ENCODE data around the gene ESM1. TPM values are rescaled to one million over a fixed set of nuclear protein-coding genes. Genes with fewer than 3 reads are reported as not detected.

Gene ESM1
- total RNA-seq, 1 donor from 2014 or later = 0.29 TPM

GRCh38 chr5:54944364-54944763 is 41.0 kb downstream of the ESM1 start:
- no peak for DNase-seq (ENCODE audit: extremely low spot score, unreplicated experiment)
- H3K4me1 Mint-ChIP-seq (ENCODE audit: unreplicated experiment) = no peaks in the 10 kb centered on the region
- H3K27me3 Mint-ChIP-seq = peaks cover 2% of the 10 kb centered on the region
- H3K9me3 Mint-ChIP-seq = no peaks in the 10 kb centered on the region
- no peak overlapping the region for H3K4me3 Mint-ChIP-seq
- no peak overlapping the region for H3K27ac Mint-ChIP-seq
- peak; percentile 81 for TF ChIP-seq CTCF (conservative IDR thresholded peaks at IDR 0.05)
- no peaks in the 10 kb centered on the region for H3K36me3 Mint-ChIP-seq

DNA sequence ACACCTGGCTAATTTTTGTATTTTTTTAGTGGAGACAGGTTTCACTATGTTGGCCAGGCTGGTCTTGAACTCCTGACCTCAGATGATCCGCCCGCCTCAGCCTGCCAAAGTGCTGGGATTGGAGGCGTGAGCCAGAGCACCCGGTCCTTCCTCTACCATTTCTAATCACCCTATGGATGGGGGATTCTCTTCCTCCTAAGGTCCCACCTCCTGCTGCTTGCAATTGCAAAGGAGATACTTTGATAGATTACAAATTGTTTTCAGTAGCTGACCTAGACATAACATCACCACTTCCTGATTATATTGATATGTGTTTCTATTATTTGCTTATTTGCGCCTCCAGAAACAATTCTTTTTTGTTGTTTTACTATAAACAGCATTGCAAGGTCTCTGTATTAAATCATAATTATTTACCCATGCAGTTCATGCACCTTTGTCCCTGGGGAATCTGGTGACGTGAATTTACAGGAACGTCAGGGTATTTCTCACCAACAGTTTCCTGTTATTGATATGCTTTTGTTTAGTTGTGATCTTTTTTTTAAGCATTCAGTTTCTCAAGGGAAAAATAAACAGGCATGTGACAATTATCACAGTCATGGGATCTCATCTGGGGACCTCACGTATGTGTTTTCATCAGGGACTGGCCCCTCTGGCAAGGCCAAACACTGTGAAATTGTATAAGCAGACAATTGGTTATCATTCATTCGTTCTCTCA is 43.2 kb downstream of the ESM1 start:
- Mint-ChIP-seq H3K4me1 (ENCODE audit: unreplicated experiment) (no peaks in the 10 kb centered on the region), H3K9me3 (no peaks in the 10 kb centered on the region), H3K36me3 (no peaks in the 10 kb centered on the region), H3K27me3 (peaks cover 10% of the 10 kb centered on the region), H3K27ac (no peak overlapping the region), H3K4me3 (no peak overlapping the region)
- no peak for TF ChIP-seq CTCF (conservative IDR thresholded peaks at IDR 0.05)
- no peak for DNase-seq (ENCODE audit: extremely low spot score, unreplicated experiment)

GRCh38 chr5:54936201-54936600 is 49.2 kb downstream of the ESM1 start:
- H3K27me3 Mint-ChIP-seq = peaks cover 40% of the 10 kb centered on the region
- no peak overlapping the region for H3K4me3 Mint-ChIP-seq
- H3K4me1 Mint-ChIP-seq (ENCODE audit: unreplicated experiment) = no peaks in the 10 kb centered on the region
- H3K27ac Mint-ChIP-seq = no peak overlapping the region
- DNase-seq (ENCODE audit: extremely low spot score, unreplicated experiment) = no peak
- no peaks in the 10 kb centered on the region for H3K36me3 Mint-ChIP-seq
- no peak for TF ChIP-seq CTCF (conservative IDR thresholded peaks at IDR 0.05)
- no peaks in the 10 kb centered on the region for H3K9me3 Mint-ChIP-seq

GRCh38 chr5:54932789-54933188 is 52.6 kb downstream of the ESM1 start:
- Mint-ChIP-seq H3K27ac (no peak overlapping the region), H3K36me3 (no peaks in the 10 kb centered on the region), H3K4me1 (ENCODE audit: unreplicated experiment) (no peaks in the 10 kb centered on the region), H3K4me3 (no peak overlapping the region), H3K9me3 (no peaks in the 10 kb centered on the region), H3K27me3 (peaks cover 34% of the 10 kb centered on the region)
- no peak for TF ChIP-seq CTCF (conservative IDR thresholded peaks at IDR 0.05)
- DNase-seq (ENCODE audit: extremely low spot score, unreplicated experiment) = no peak

DNA sequence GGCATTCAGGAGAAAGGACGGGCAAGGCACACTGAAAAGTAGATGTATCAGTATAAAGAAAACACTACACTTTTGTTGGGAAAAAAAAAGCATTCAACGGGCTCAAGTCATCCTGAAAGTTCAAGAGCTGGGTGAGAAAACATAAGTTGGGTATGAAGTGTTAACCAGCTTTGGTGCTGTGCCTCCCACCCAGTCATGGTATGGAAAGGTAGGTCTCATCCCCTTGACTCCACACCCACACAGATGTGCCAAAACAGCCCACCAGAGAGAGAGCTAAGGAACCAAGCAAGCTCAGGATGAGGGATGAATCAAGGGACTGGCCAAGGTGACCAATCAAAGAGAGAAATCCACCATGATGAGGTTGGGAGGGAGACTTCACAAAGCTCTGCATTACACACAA is 54.7 kb downstream of the ESM1 start:
- Mint-ChIP-seq H3K4me3 (no peak overlapping the region), H3K27me3 (peaks cover 21% of the 10 kb centered on the region), H3K4me1 (ENCODE audit: unreplicated experiment) (no peaks in the 10 kb centered on the region), H3K36me3 (no peaks in the 10 kb centered on the region), H3K27ac (no peak overlapping the region), H3K9me3 (no peaks in the 10 kb centered on the region)
- TF ChIP-seq CTCF (conservative IDR thresholded peaks at IDR 0.05) = no peak
- DNase-seq (ENCODE audit: extremely low spot score, unreplicated experiment) = no peak

Other genes starting within 250 kb of the ESM1 start
- not detected in 2 replicates for gene GZMK, start 38.7 kb upstream of the ESM1 start, total RNA-seq (ENCODE audit: low replicate concordance)
- gene GZMA, start 117.1 kb upstream of the ESM1 start, total RNA-seq (ENCODE audit: low replicate concordance) = not detected in 2 replicates
- 34.6 and 58.6 TPM in 2 replicates for gene GPX8, start 174.6 kb upstream of the ESM1 start, total RNA-seq (ENCODE audit: low replicate concordance)
- gene CDC20B, start 187.6 kb upstream of the ESM1 start, total RNA-seq (ENCODE audit: low replicate concordance) = 0.38 and 0.92 TPM in 2 replicates
- 0.17 and 0.36 TPM in 2 replicates for gene MCIDAS, start 241.7 kb upstream of the ESM1 start, total RNA-seq (ENCODE audit: low replicate concordance)
- gene CCNO, start 248.0 kb upstream of the ESM1 start, total RNA-seq (ENCODE audit: low replicate concordance) = 1.6 and 2.7 TPM in 2 replicates

All from type B pancreatic cell (in vitro differentiated cells).